HG03457 (cell line): ENCODE results near the gene GNAQ.
"Not testable (repeated sequence)": the region's sequence is repeated elsewhere in the genome, so short reads cannot be mapped to it uniquely, and the experiment has no call there.

Experiments
- ATAC-seq: cut with Tn5 transposase; IDR thresholded peaks from one replicate; pipeline ENCODE4 v1.9.1; 2021; ENCODE audit warnings: moderate number of reproducible peaks; ENCODE audit not compliant: unreplicated experiment

Gene GNAQ

GRCh38 chr9:77750981-77751340 is 280.6 kb downstream of the GNAQ start:
- no peak for ATAC-seq

DNA sequence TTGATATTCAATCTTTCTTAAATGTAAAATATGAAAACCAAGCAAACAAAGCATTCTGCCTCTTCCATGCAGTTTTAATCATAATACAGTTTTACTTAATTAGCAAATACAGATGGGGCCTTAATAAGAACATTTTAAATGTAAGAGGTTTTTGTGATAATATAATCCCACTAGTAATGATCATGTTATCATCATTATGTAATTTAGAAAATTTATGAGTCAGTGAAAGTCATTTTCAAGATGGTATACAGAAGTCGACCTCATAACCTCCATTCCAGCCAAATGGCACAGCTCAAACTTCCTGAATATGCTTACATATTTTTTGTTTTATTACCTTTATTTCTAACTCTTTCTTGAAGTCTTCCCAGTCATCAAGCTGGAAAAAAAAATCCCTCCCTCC is 281.3 kb downstream of the GNAQ start:
- ATAC-seq = no peak

GRCh38 chr9:77748214-77748772 is 283.3 kb downstream of the GNAQ start:
- ATAC-seq = no peak

DNA sequence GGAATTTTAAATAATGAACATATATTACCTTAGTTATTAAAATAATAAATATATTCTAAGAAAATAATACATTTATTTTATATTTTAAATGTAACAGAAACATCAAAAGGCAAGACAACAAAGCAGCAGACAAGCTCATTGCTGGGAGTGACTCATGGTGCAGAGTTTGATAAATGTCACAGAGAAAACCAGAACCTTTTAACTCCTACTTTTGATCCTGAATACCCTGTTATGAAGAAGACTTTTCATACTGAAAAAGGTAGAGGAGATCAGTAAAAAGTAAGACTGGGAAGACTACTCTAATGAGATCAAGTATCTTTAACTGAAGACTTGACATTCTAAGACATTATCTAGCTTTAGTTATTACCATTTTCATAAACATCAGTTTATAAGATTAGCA is 284.4 kb downstream of the GNAQ start:
- no peak for ATAC-seq

GRCh38 chr9:77744841-77745430 is 286.7 kb downstream of the GNAQ start:
- no peak for ATAC-seq

DNA sequence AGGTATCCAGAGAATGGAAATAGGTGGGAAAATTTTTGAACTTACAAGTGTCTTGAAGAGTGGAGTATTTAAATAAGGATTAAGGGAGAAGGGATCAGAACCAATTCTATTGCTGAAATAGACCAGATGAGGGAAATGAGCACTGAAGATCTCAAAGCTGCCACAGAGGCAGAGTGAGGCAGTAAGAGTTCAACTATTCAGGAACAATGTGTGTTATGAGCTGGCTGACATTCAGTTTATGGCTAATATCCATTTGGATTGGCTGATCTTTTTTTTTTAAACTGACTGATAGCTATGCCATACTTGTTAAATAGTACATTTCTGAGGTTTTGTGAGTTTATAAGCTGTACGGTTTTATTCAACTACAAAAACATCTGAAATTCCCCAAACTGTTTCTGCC is 288.2 kb downstream of the GNAQ start:
- ATAC-seq = no peak

GRCh38 chr9:77738932-77739331 is 292.7 kb downstream of the GNAQ start:
- no peak for ATAC-seq

DNA sequence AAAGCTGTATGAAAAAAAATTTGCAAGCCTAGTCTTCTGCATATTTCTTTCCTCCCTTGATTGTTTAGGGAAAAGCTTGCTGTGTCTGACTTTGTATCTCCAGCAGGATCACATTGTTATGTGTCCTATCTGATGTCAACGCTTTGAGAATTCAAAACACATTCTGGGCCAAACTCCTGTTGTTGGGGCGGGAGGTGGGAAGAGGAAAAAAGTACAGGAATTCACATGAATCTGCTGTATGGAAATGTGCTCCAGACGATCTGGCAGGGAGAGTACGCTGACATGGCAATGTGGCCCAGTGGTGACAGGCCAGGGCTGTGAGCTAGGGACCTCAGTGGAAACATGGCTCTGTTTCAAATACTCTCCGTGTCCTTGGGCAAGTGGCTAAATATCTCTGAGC is 296.1 kb downstream of the GNAQ start:
- no peak for ATAC-seq

- ATAC-seq = no peak
These were observed 299.7 kb downstream of the GNAQ start for GRCh38 chr9:77731930-77732329.

GRCh38 chr9:77731008-77731698 is 300.5 kb downstream of the GNAQ start:
- no peak for ATAC-seq

GRCh38 chr9:77729177-77729576 is 302.4 kb downstream of the GNAQ start:
- ATAC-seq = no peak

DNA sequence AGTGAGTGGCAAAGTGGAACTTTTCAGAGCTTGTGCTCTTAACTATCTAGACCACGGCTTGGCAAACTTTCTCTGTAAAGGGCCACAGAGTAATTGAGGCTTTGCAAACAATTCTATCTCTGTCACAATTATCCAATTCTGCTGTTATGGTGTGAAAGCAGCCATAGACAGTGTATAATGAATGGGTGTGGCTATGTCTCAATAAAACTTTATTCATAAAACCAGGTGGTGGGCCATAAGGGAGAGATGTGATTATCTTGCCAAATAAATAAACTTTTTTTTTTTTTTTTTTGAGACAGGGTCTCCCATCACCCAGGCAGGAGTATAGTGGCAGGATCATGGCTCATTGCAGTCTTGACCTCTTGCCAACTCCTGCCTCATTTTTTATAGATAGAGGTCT is 304.8 kb downstream of the GNAQ start:
- ATAC-seq = no peak

DNA sequence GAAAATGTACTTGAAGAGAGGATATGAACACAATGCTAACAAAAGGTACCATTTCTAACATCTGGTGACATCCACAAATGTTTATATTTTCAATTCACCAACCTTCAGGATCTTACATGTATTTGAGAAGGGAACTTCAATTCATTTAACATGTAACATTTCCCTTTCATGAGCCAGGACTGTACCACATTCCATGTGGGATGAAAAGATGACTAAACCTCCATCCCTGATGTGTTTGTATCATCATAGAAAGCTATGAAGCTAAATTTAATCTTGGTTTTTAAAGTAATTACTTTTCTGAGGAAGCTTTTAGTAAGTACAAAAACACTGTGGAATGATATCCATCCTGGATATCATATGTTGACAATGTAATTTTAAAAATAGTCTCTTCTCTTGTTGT is 305.3 kb downstream of the GNAQ start:
- ATAC-seq = no peak

- no peak for ATAC-seq
These were observed 305.8 kb downstream of the GNAQ start for GRCh38 chr9:77725820-77726219.

GRCh38 chr9:77725046-77725694 is 306.4 kb downstream of the GNAQ start:
- ATAC-seq = no peak

- ATAC-seq = not testable (repeated sequence)
These were observed 310.5 kb downstream of the GNAQ start for GRCh38 chr9:77721156-77721555.

DNA sequence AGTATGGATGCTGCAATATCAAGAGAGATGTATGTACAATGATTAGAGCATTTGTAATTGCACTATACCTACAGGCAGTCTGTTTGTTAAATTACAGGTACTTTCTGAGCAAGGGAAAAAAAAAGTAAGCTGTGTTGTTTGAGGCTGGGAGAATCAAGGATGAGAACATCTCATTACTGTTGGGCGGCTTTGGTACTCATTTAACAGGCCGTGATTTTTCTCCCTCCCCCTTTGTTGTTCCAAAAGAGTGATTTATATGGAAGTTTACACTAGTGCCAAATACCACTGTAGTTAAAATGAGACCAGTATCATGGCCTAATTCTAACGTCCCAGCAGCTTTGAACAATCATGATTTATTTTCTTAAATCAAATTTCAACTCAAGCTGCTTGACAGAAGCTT is 312.3 kb downstream of the GNAQ start:
- no peak for ATAC-seq

DNA sequence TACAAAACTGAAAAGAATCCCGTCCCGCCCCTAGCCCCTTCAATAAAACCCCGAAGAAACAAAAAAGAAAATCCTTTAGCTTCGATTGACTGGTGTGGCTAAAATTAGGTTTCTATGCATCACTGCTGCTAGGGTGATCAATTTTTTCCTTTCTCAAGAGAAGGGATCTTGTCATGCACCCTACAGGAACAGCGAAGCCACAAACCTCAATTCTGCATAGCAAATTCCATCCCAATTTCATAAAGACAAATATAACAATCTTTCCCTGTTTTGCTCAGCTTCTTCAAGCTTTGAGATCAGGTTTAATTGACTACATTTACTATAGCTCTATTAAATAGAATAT is 313.3 kb downstream of the GNAQ start:
- ATAC-seq = not testable (repeated sequence)

DNA sequence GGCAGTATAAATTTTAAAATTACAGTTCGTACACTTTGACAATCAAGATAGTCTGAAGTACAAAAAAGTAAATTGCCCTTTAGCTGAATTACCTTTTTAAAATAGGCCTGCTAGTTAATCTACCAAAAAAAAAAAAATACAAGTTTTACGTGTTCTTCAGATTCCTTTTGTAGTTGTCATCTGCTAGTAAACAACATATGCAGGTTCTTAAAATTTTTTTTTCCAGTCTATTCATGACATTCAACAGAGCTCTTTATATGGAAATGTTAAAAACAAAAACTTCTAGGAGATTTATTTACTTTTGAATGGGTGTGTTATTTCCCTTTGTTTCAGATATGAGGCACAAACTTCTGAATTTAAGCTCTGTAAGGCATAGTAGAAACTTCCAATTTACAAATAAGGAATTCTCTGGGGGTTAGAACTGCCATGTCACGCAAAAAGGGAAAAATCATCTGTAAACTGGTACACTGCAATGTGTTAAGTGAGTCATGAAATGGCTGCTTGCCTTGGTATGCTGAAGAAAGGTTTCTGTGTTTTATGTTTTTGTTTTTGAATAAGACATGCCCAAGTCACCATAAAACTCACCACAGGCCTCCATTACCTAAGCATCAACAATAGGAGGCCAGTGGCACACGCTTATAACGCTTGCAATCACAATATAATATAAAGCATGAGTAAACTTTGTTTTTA is 313.9 kb downstream of the GNAQ start:
- not testable (repeated sequence) for ATAC-seq

DNA sequence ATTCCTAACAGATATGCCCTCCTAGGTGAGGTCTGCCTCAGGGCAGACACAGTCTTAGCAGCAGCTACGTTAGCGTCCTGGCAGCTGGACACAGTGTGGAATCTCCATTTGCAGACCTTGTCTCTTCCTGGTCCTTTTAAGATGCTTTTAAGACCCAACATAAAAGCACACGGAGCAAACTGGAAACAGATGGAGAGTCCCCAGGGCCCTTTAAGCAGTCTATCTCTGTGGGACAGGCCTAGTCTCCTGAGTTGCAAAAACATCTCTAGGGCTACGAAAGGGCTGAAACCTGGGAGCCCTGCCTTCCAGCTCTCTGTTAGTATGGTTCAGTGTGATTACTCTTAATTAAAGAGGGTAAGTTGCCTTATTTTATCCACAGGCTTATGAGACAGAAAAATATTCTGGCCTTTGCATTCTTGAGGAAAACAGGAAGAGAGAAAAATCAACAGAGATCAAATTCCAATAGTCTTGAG is 317.5 kb downstream of the GNAQ start:
- no peak for ATAC-seq

DNA sequence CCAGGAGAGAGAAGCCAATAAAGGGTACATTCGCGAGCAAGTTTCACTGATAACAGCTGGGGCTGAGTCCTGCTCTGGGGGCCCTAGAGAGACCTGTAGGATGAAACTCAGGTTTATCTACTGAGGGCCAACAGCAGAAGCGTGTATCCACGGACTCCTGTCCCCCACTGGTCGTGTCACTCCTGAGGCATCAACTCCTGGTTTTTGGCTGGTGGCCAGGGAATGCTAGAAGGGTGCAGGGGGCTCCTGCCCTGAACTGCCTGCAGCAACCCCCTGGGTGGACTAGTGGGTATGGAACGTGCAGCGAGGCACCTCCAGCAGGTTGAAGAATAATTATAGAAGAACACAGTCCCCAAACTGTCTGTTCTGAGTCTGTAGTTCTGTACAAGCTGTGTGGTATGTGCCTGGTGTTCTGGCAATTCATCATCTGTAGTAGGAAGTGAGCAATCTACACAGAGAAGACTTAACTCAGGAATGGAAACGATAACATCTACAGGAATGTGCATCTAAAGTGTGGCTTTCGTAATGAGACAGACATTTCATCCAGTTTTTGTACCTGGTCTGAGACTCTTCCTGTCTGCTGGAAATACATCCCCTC is 319.0 kb downstream of the GNAQ start:
- no peak for ATAC-seq
